ENCODE measurements around the gene WIZ.

WIZ gene

DNA sequence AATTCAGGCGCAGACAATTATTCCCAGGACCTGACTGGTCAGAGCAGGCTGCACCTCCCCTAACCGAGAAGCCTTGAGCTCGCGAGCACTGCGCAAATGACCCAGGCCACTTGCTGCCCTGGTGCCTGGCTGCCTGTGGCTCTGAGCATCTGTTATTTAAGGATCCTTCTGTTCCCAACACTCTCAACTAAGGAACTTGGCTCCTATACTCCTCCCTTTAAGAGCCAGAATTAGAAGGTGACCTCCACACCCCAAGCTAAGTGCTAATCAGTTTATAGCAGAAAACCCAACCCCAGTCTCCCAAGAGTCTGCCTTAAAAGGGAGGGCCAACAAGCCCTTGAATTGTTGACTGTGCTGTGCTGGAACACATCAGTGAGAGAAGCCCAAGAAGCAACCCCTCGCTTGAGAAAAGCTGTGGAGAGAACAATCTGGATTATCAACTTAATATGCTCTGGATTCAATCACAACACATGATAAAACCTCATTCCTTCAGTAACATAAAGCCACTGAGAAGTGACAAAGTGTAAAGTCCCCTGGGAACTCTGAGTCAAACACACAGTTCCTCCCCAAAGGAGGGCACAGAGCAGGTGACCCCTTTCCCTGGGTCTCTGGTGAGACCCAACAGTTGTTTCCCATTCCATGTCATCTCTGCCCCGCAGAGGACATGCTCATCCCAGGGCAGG lies 45.5 kb downstream of the WIZ start:
- no peak for DNase-seq (ENCODE audit: low read depth)
- TF ChIP-seq, protein P1, sequence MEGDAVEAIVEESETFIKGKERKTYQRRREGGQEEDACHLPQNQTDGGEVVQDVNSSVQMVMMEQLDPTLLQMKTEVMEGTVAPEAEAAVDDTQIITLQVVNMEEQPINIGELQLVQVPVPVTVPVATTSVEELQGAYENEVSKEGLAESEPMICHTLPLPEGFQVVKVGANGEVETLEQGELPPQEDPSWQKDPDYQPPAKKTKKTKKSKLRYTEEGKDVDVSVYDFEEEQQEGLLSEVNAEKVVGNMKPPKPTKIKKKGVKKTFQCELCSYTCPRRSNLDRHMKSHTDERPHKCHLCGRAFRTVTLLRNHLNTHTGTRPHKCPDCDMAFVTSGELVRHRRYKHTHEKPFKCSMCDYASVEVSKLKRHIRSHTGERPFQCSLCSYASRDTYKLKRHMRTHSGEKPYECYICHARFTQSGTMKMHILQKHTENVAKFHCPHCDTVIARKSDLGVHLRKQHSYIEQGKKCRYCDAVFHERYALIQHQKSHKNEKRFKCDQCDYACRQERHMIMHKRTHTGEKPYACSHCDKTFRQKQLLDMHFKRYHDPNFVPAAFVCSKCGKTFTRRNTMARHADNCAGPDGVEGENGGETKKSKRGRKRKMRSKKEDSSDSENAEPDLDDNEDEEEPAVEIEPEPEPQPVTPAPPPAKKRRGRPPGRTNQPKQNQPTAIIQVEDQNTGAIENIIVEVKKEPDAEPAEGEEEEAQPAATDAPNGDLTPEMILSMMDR (IDR thresholded peaks at IDR 0.05; ENCODE audit: low read depth, low read length, missing control alignments), result no peak
- H3K4me3 ChIP-seq (ENCODE audit: low read depth, low read length), result no peak overlapping the region

DNA sequence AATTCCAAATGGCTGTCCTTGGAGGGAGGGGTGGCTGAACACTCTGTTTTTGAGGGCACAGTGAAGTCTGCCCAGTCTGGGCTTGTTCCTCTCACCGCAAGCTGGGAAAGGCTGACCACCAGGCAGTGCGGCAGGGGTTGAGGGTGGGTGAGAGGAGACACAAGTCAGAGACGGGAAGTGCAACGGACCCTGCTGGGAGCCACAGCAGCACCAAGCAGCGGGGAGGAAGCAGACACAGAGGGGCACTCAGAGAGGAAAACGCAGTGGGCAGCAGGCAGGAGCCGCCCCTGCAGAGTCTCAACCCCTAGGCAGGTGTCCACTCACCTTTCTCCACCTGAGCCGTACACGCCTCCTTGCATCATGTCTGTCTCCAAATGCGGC lies 46.6 kb downstream of the WIZ start:
- H3K4me3 ChIP-seq (ENCODE audit: low read depth, low read length), result no peak overlapping the region
- TF ChIP-seq, protein P1 (IDR thresholded peaks at IDR 0.05; ENCODE audit: low read depth, low read length, missing control alignments), result no peak
- DNase-seq (ENCODE audit: low read depth), result no peak

- H3K4me3 ChIP-seq (ENCODE audit: low read depth, low read length), result no peak overlapping the region
- DNase-seq (ENCODE audit: low read depth), result no peak
- TF ChIP-seq, protein P1 (IDR thresholded peaks at IDR 0.05; ENCODE audit: low read depth, low read length, missing control alignments), result no peak
Observed at GRCh38 chr19:15402411-15403150, 47.2 kb downstream of the WIZ start.

GRCh38 chr19:15401397-15401710 lies 48.4 kb downstream of the WIZ start:
- H3K4me3 ChIP-seq (ENCODE audit: low read depth, low read length), result no peak overlapping the region
- DNase-seq (ENCODE audit: low read depth), result no peak
- TF ChIP-seq, protein P1 (IDR thresholded peaks at IDR 0.05; ENCODE audit: low read depth, low read length, missing control alignments), result no peak

- H3K4me3 ChIP-seq (ENCODE audit: low read depth, low read length), result no peak overlapping the region
- no peak for DNase-seq (ENCODE audit: low read depth)
- TF ChIP-seq, protein P1 (IDR thresholded peaks at IDR 0.05; ENCODE audit: low read depth, low read length, missing control alignments), result no peak
Observed at GRCh38 chr19:15400521-15401396, 49.0 kb downstream of the WIZ start.

DNA sequence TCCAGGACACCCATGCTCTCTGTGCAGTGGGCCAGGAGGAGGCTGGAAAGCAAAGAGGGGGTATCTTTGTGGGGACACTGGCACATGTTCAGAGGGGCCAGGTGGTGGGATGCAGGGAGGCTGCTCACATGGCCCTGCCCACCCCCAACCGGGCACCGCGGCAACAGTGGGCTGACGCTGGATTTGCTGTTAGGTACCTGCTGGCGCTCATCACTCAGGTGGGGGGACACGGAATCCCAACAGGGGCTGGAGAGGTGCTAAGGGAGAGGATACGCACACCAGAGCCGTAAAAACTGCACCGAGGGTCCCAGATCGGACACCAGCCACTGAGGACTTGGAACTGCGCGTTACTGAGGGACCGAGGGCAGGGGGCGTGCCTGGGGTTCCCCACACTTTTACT lies 50.1 kb downstream of the WIZ start:
- no peak overlapping the region for H3K4me3 ChIP-seq (ENCODE audit: low read depth, low read length)
- TF ChIP-seq, protein P1 (IDR thresholded peaks at IDR 0.05; ENCODE audit: low read depth, low read length, missing control alignments), result no peak
- DNase-seq (ENCODE audit: low read depth), result no peak
